Pancreas (tissue), 10 donors: ENCODE data around the gene SCD5. TPM values are rescaled to one million over a fixed set of nuclear protein-coding genes. Genes with fewer than 3 reads are reported as not detected.

Experiments used
- ATAC-seq, 4 donors: fragments of 200-7000 bp; cut with Tn5 transposase; one replicate each; pipeline versions ENCODE4 v1.8.0 to v1.9.1; 2020; ENCODE audit warnings: mild to moderate bottlenecking in 4 of 4, moderate library complexity in 4 of 4
- DNase-seq, 6 donors: peaks; one replicate each; pipeline ENCODE4 v3.0.0-alpha.2; 2020
- FAIRE-seq: peaks from 2 replicates; lab custom pipeline; 2012; peaks lifted over from hg19 to GRCh38; lab: Jason Lieb, UNC
- H3K27ac ChIP-seq, 4 donors: fragments of 200-600 bp; sonication (generic); 1 replicate in 3 of 4; 2 replicates in 1 of 4; pipeline versions ENCODE4 v1.5.0 to v1.8.0; 2020
- H3K27me3 ChIP-seq, 4 donors: fragments of 200-600 bp; one replicate each; pipeline ENCODE4 v1.8.0; 2021
- H3K36me3 ChIP-seq, 3 donors: fragments of 200-600 bp; sonication (generic) in 1 of 3; one replicate each; pipeline versions ENCODE4 v1.5.0 to v1.8.0; 2020 to 2021
- H3K4me1 ChIP-seq, 3 donors: fragments of 200-600 bp; one replicate each; pipeline ENCODE4 v1.8.0; 2021
- H3K4me3 ChIP-seq, 4 donors: fragments of 200-600 bp; sonication (generic) in 2 of 4; one replicate each; pipeline versions ENCODE4 v1.5.0 to v1.8.0; 2020 to 2021
- H3K9me3 ChIP-seq, 4 donors: fragments of 200-600 bp; one replicate each; pipeline ENCODE4 v1.8.0; 2021
- WGBS, 2 donors: extraction: QIAGEN DNeasy Blood & Tissue Kit; methylation state at CpG; one replicate each; pipeline ENCODE4 v1.1.7; 2013; 5-methylcytosine and 5-hydroxymethylcytosine counted together
- intact Hi-C, 3 donors: fragments of 100-400 bp; cut with DNase I; formaldehyde crosslinking; loops; one replicate each; pipeline versions ENCODE4 v1.11.1 to v1.14.2; 2022
- polyA plus RNA-seq, 2 donors: library from polyadenylated mRNA; stranded (reverse); fragments of 200-250 nt; gene quantifications; one replicate each; pipeline ENCODE4 v1.2.3, GENCODE V29; 2013
- total RNA-seq, 6 donors: library from RNA; stranded (reverse); fragmentation: NEBNext Ultra II Directional in 4 of 6; extraction: Animal tissue kit (Norgen Biotek cat#: 25700) in 4 of 6; gene quantifications; one replicate each; pipeline versions ENCODE4 v1.2.1 to v1.2.4, GENCODE V29; 2021 to 2023
- TF ChIP-seq, protein P1 (sequence below), 4 donors: fragments of 200-600 bp; sonication (generic) in 3 of 4; IDR thresholded peaks; one replicate each; pipeline versions ENCODE4 v1.5.0 to v1.8.0; 2021; ENCODE audit warnings: antibody characterized with exemption in 4 of 4
- donor health status: healthy with polysubstance abuse.
- donor health status: DM: no; HTN: no; CAD: no; lungs with moderate emphysema.
- donor health status: DM: no; HTN: no; CAD: no.
- donor health status: control.
- donor health status: control.
- donor health status: Bipolar disorder and iron deficiency.
- donor health status: DM: yes; HTN: yes; CAD: no.
- donor health status: DM: no; HTN: no; CAD: no.
- donor health status: DM: no; HTN: no; CAD: no.
- donor health status: DM: yes; HTN: yes; CAD: no.

Gene SCD5
- total and polyA plus RNA-seq, 8 donors, result 19.1 to 58.3 (median 31.3) TPM

DNA sequence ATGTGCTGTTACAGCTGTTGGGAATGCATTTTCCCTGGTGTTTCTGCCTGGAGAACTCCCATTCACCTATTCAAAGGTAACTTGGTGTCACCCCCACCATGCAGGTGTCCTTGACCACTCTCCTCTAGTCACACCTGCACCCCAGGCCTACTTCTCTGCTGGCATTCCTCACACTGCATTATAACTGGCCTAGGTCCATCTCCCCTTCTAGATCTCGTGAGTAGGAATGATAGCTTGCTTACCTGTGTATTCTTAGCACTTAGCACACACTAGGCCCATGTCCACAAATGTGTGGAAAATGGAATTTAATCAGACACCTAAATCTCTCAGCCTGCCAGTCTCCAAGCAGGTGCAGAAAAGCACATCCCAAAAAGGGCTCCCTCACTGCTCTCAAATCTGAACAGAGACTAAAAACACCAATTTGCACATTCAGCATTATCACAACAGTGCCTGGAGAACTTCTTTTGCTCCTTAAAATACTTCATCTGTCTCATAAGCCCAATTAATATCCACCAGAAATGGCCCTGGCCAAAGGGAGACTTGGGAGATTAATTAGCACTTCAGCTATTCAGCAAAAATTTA lies 18.3 kb downstream of the SCD5 start:
- TF ChIP-seq, protein P1, sequence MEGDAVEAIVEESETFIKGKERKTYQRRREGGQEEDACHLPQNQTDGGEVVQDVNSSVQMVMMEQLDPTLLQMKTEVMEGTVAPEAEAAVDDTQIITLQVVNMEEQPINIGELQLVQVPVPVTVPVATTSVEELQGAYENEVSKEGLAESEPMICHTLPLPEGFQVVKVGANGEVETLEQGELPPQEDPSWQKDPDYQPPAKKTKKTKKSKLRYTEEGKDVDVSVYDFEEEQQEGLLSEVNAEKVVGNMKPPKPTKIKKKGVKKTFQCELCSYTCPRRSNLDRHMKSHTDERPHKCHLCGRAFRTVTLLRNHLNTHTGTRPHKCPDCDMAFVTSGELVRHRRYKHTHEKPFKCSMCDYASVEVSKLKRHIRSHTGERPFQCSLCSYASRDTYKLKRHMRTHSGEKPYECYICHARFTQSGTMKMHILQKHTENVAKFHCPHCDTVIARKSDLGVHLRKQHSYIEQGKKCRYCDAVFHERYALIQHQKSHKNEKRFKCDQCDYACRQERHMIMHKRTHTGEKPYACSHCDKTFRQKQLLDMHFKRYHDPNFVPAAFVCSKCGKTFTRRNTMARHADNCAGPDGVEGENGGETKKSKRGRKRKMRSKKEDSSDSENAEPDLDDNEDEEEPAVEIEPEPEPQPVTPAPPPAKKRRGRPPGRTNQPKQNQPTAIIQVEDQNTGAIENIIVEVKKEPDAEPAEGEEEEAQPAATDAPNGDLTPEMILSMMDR (IDR thresholded peaks at IDR 0.05), result no peak
- ATAC-seq (peak in 3 of 4 donors; percentile 13 to 22 (median 16)), FAIRE-seq (no peak), DNase-seq (no peak)
- Histone ChIP-seq H3K9me3 (no peaks in the 10 kb centered on the region), H3K27me3 (no peaks in the 10 kb centered on the region), H3K36me3 (no peaks in the 10 kb centered on the region), H3K4me3 (no peak overlapping the region), H3K4me1 (peaks cover 5 to 18% (median 15%) of the 10 kb centered on the region in 3 donors), H3K27ac (peak overlapping the region; percentile 54 to 79 (median 75))
- 9 to 35% methylated on average over 1 of the region's 1 CpG for WGBS, 2 donors
- intact Hi-C loops, result no loop called here

DNA sequence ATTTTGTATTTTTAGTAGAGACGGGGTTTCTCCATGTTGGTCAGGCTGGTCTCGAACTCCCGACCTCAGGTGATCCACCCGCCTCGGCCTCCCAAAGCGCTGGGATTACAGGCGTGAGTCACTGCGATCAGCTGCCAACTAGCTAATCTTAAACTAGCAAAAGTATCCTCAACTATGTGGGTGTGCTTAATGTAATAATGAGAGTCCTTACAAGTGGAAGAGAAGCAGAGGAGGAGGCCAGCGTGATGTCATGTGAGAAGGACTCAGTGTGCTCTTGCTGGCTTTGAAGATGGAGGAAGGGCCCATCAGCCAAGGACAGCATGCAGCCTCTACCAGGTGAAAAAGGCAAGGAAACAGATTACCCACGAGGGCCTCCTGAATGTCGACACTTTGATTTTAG lies 19.6 kb downstream of the SCD5 start:
- DNase-seq, result no peak
- intact Hi-C loops, result no loop called here
- FAIRE-seq, result no peak
- H3K36me3 ChIP-seq, result no peaks in the 10 kb centered on the region
- 73 to 80% methylated on average over 11 of the region's 11 CpGs for WGBS, 2 donors
- H3K27ac ChIP-seq, result peak overlapping the region in 3 of 4 donors; percentile 6 to 78 (median 54)
- TF ChIP-seq, protein P1 (IDR thresholded peaks at IDR 0.05), result no peak
- ATAC-seq, result no peak
- peaks cover 5 to 15% (median 14%) of the 10 kb centered on the region in 3 donors for H3K4me1 ChIP-seq
- no peak overlapping the region for H3K4me3 ChIP-seq
- no peaks in the 10 kb centered on the region for H3K27me3 ChIP-seq
- no peaks in the 10 kb centered on the region for H3K9me3 ChIP-seq

DNA sequence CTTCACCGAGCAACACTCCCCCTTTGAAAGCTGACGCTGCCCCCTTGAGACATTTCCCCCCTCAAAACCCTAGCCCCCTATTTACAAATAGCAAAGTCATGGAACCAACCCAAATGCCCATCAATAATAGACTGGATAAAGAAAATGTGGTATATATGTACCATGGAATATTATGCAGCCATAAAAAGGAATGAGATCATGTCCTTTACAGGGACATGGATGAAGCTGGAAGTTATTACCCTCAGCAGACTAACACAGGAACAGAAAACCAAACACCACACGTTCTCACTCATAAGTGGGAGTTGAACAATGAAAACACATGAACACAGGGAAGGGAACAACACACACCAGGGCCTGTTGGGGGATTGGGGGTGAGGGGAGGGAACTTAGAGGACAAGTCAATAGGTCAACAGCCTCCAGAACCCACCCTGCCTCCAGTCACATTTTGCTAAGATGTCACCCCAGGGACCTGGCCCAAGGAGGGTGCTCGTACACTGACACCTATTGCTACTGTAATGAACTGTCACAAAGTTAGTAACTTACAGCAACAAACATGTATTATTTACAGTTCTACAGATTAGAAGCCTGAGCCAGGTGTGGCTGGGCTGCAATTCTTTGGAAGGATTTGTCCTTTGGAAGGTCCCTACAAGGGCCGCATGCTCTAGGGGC lies 20.6 kb downstream of the SCD5 start:
- Histone ChIP-seq H3K27ac (peak overlapping the region in 1 of 4 donors; percentile 78), H3K4me1 (peaks cover 5 to 15% (median 14%) of the 10 kb centered on the region in 3 donors), H3K4me3 (no peak overlapping the region), H3K9me3 (no peaks in the 10 kb centered on the region), H3K36me3 (no peaks in the 10 kb centered on the region), H3K27me3 (no peaks in the 10 kb centered on the region)
- WGBS, 2 donors, result 89 to 95% methylated on average over 5 of the region's 5 CpGs
- FAIRE-seq (no peak), ATAC-seq (no peak), DNase-seq (no peak)
- intact Hi-C loops, result no loop called here
- TF ChIP-seq, protein P1 (IDR thresholded peaks at IDR 0.05), result no peak

DNA sequence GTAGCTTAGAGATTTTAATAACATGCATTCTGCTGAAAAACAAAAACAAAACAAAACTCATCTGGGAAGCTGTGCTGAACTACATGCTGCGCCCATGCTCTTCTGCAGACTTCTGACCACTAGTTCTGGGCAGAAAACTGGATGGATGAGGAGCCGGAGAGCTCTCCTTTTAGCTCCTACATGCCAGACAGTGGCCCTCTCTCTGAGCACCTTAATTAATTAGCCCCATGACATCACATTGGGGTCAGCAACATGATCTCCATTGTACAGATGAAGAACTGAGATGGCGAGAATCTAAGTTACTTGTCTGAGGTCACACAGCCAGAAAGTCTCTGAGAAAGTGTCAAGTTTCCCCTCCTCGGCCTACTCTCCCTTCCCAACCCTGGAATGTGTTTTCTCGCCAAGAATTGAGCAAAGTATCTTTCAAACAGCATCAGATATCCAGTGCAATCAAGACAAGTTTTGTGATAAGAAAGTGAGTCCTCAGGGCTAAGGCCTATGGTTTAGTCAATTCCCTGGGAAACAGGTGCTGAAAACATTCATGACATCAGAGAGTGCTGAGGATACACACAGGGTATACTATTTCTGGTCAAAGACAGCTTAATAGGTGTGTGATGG lies 21.6 kb downstream of the SCD5 start:
- DNase-seq (no peak), ATAC-seq (no peak), FAIRE-seq (no peak)
- Histone ChIP-seq H3K27me3 (no peaks in the 10 kb centered on the region), H3K4me3 (no peak overlapping the region), H3K4me1 (peaks cover 5 to 15% (median 14%) of the 10 kb centered on the region in 3 donors), H3K36me3 (no peaks in the 10 kb centered on the region), H3K27ac (no peak overlapping the region), H3K9me3 (no peaks in the 10 kb centered on the region)
- intact Hi-C loops, result no loop called here
- WGBS, 2 donors, result 76 to 83% methylated on average over 5 of the region's 5 CpGs
- TF ChIP-seq, protein P1 (IDR thresholded peaks at IDR 0.05), result no peak
